Measurements from ENCODE around the gene SLCO6A1.

Gene SLCO6A1

GRCh38 chr5:102450313-102450990 lies 48.3 kb downstream of the SLCO6A1 start:
- DNase-seq, result no peak

DNA sequence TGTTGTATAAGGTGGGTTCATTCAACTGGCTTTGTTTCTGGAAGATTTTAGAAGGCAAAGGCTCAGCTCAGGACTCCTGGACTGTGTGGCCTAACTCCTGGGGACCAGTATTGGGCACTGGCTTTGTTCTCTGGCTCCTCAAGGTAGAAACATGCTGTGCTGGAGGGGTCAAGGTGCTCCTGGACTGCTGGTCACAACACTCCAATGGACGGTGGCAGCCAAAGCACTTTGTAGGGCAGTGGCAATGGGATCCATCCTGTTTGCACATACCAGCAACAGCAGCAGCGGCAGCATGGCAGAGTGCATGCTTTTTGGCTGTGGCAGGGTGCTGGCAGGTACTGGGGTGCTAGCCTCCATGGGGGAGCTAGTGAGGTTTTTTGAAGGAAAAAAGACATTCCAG lies 65.3 kb downstream of the SLCO6A1 start:
- DNase-seq, result no peak

DNA sequence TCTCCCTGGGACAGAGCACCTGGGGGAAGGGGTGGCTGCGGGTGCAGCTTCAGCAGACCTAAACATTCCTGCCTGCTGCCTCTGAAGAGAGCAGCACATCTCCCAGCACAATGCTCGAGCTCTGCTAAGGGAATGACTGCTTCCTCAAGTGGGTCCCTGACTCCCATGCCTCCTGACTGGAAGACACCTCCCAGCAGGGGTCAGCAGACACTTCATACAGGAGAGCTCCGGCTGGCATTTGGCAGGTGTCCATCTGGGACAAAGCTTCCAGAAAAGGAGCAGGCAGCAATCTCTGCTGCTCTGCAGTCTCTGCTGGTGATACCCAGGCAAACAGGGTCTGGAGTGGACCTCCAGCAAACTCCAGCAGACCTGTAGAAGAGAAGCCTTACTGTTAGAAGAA lies 77.2 kb downstream of the SLCO6A1 start:
- no peak for DNase-seq

GRCh38 chr5:102418531-102418930 lies 80.3 kb downstream of the SLCO6A1 start:
- no peak for DNase-seq

DNA sequence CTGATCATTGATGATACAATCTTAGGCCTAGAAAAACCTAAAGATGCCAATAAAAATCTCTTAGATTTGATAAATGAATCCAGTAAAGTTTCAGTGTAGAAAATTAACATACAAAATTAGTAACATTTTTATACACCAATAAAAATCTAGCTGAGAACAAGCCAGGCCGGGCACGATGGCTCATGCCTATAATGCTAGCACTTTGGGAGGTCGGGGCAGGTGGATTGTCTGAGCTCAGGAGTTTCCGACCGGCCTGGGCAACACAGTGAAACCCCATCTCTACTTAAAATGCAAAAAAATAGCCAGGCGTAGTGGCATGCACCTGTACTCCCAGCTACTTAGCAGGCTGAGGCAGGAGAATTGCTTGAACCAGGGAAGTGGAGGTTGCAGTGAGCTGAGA lies 84.4 kb downstream of the SLCO6A1 start:
- DNase-seq, result no peak

DNA sequence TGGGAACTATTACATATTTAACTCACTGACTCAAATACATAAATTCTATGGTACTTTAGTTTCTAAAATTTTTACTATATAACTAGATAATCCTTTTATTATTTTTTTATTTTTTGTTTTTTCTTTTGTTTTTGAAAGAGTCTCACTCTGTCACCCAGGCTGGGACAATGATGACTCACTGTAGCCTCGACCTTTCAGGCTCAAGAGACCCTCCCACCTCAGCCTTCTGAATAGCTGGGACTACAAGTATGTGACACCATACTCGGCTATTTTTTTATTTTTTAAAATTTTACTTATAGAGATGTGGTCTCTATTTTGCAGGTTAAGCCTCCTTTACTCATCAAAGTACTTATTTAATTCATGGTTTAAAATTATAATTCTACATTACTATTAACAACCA lies 110.6 kb downstream of the SLCO6A1 start:
- DNase-seq, result no peak

- DNase-seq, result no peak
Measured at GRCh38 chr5:102385365-102385764, 113.4 kb downstream of the SLCO6A1 start.

GRCh38 chr5:102380174-102380573 lies 118.6 kb downstream of the SLCO6A1 start:
- DNase-seq, result no peak

- DNase-seq, result no peak
Measured at GRCh38 chr5:102375876-102376275, 122.9 kb downstream of the SLCO6A1 start.

DNA sequence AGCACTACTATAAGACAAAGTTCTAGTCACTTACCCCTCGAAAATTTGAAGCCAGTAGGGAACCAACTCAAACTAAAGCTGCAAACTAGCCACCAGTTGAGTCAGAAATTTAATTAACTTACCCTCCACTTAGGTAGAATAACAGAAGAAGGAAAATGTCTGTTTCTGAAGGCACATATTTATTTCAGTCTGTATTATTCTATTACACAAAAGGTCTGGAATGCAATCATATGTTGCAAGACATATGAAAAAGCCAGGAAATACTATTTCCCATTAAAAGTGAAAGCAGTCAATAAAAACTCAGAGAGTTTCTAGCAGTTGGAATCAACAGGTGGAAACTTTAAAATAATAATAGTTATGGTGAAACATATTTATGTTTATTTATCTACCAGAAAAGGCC lies 123.5 kb downstream of the SLCO6A1 start:
- no peak for DNase-seq

DNA sequence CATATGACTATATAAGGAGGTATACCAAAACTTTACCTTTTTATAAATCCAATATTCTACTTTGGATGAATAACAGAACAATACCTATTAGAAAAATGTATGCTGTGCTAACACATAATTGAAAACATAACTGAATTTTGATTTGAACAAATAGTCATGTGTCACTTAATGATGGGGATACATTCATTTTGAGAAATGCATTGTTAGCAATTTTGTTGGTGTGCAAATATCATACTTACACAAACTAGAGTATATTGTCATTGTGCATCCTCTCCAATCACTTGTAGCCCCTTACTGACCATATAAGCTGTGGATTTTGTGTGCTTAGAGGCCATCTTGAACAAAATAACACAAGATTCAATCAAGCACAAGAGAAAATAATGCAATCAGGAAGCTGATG lies 130.4 kb downstream of the SLCO6A1 start:
- DNase-seq, result no peak

DNA sequence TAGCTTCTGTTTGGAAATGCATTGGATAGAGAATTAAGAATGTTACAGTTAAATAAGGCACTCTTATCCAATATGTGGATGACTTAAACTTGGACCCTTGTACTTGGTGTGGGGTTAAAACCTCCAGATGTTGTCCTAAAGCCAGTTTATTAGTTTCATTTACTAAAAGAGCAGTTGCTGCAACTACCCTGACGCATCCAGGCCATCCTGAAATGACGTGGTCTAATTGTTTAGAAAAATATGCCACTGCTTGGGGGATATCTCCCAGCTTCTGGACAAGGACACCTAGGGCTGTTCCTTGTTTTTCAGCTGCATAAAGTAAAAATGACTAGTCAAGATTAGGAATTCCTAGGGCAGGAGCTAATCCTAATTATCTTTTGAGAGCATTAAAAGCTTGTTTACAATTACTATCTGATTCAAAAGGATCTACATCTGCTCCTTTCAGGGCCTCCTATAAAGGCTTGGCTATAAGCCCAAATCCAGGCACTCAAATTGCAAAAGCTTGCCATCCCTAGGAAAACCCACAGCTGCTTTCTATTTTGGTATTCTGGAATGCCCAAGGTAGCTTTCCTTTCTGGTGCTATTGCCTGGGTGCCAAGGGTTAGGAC lies 157.0 kb downstream of the SLCO6A1 start:
- no peak for DNase-seq

DNA sequence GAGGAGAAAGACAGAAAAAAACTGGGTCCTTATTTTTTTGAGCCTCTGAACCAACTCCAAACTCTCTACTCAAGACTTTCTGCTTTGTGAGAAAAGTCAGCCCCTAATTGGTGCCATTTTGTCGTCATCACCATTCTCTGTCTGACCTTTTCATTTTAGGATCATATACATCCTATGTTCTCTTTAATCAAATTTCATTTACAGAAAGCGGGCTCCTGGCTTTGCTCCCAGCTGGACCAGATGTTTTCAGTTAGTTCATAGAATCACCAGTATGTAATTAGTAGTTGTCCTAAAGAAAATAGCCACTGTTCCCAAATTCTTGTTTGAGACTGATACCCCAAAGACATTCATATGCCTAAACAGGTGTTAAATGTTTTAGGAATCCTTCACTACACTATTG lies 174.1 kb downstream of the SLCO6A1 start:
- DNase-seq, result no peak
